HS-27A (cell line): ENCODE measurements around the gene ITCH.

Source experiments
- DNase-seq: peaks from one replicate; pipeline ENCODE4 v3.0.0-alpha.2; 2012; ENCODE audit warnings: low read depth, missing footprints

Gene ITCH

GRCh38 chr20:34557936-34558319 is 194.9 kb downstream of the ITCH start:
- DNase-seq, result no peak

GRCh38 chr20:34558320-34559218 is 195.5 kb downstream of the ITCH start, which contains the start of gene MAP1LC3A:
TSS of gene MAP1LC3A (plus strand) at chr20:34558718. CDS start at chr20:34558869, 151 bp downstream.
- no peak for DNase-seq

GRCh38 chr20:34559311-34560140 is 196.5 kb downstream of the ITCH start:
- no peak for DNase-seq

GRCh38 chr20:34560141-34560523 is 197.1 kb downstream of the ITCH start:
- no peak for DNase-seq

- no peak for DNase-seq
Measured at GRCh38 chr20:34560614-34561013, 197.5 kb downstream of the ITCH start.
